ENCODE measurements around the gene POU2F2.
A peak's percentile ranks its signal among the peaks of the same experiment; 100 is the strongest.

DNA sequence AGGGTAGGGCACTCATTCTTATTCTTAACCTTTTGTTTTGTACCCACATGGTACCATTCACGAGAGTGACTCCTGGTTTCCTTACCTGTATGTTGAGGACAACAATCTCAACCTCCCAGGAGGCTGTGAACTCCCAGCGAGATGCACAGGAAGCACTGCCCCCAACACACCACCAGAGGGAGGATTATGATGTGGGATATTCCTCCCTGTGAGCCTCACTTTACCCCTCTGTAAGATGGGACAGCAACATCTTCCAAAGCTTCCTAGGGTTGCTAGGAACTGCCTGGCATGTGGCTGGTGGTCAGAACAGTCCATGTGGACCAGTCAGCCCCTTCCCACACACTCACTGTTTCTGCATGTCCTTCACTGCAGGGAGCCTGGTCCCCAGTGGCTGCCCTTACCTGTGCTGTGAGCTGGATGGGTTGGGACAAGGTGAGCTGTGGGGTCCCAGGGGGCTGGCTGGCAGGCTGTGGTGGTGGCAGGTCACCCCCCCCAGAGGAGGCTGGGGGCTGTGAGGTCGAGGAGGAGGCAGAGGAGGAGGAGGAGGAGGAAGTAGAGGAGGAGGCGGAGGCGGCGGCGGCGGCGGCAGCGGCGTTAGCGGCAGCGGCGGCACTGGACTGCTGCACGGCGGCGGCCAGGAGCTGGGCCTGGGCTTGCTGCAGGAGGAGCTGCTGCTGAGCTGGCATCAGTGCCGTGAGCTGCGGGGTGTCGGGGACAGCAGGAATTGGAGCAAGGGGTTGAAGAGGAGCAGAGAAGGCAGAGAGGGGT is 15.8 kb downstream of the POU2F2 start:
- TF ChIP-seq FOSL1 (IDR thresholded peaks at IDR 0.05; ENCODE audit: low read depth): no peak
- TF ChIP-seq, protein P1, sequence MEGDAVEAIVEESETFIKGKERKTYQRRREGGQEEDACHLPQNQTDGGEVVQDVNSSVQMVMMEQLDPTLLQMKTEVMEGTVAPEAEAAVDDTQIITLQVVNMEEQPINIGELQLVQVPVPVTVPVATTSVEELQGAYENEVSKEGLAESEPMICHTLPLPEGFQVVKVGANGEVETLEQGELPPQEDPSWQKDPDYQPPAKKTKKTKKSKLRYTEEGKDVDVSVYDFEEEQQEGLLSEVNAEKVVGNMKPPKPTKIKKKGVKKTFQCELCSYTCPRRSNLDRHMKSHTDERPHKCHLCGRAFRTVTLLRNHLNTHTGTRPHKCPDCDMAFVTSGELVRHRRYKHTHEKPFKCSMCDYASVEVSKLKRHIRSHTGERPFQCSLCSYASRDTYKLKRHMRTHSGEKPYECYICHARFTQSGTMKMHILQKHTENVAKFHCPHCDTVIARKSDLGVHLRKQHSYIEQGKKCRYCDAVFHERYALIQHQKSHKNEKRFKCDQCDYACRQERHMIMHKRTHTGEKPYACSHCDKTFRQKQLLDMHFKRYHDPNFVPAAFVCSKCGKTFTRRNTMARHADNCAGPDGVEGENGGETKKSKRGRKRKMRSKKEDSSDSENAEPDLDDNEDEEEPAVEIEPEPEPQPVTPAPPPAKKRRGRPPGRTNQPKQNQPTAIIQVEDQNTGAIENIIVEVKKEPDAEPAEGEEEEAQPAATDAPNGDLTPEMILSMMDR (IDR thresholded peaks at IDR 0.05 in 2 of 3, conservative IDR thresholded peaks at IDR 0.05 in 1 of 3; ENCODE audit: borderline replicate concordance in 1 of 3, insufficient read depth in 1 of 3, low read depth in 2 of 3, low read length in 2 of 3): peak in 2 of 3 experiments; percentile 31 to 41; a peak in 4 of 6 replicates
- no peak for TF ChIP-seq POLR2AphosphoS5 (IDR thresholded peaks at IDR 0.05; ENCODE audit: low read depth, low read length)
- no peak for TF ChIP-seq TCF7L2 (IDR thresholded peaks at IDR 0.05; ENCODE audit: borderline replicate concordance, extremely low read depth, insufficient read depth, insufficient read length)
- no peak for TF ChIP-seq EZH2 (IDR thresholded peaks at IDR 0.05)
- no peak for TF ChIP-seq SP1 (IDR thresholded peaks at IDR 0.05; ENCODE audit: low read depth)
- TF ChIP-seq ELF1 (IDR thresholded peaks at IDR 0.05; ENCODE audit: borderline replicate concordance, low read depth): no peak
- no peak for TF ChIP-seq POLR2A (IDR thresholded peaks at IDR 0.05; ENCODE audit: borderline replicate concordance, extremely low read depth, insufficient read depth, insufficient read length)
- no peak for TF ChIP-seq RAD21 (IDR thresholded peaks at IDR 0.05; ENCODE audit: low read depth)
